Measurements from ENCODE around the gene RTP3.
"Not testable (repeated sequence)": the region's sequence is repeated elsewhere in the genome, so short reads cannot be mapped to it uniquely, and the experiment has no call there.

GRCh38 chr3:46538425-46538802 lies 40.6 kb downstream of the RTP3 start:
- not testable (repeated sequence) for TF ChIP-seq EZH2phosphoT487 (IDR thresholded peaks at IDR 0.05; ENCODE audit: low read depth); CTCF (IDR thresholded peaks at IDR 0.05; ENCODE audit: low read depth, low read length)
